GM03348 (cell line): ENCODE results near the gene PAGR1.

Experiments
- DNase-seq: peaks from one replicate; pipeline ENCODE4 v3.0.0; 2012; ENCODE audit warnings: low spot score

Gene PAGR1

GRCh38 chr16:29837841-29838240, 21.9 kb downstream of the PAGR1 start:
- DNase-seq: no peak

GRCh38 chr16:29839822-29840221, 23.9 kb downstream of the PAGR1 start:
- DNase-seq: no peak

DNA sequence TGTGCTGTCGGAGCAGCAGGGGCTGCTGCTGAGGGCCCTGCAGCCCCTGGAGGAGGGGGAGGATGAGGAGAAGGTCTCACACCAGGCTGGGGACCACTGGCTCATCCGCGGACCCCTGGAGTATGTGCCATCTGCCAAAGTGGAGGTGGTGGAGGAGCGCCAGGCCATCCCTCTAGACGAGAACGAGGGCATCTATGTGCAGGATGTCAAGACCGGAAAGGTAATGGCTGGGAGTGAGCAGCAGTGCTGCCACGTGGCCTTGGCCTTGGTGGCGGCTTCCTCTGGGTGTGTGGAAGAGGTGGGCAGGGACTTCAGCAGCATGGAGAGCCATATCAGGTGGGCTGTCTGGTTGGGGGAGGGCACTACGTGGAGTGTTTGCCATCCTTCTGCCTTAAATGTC, 24.3 kb downstream of the PAGR1 start:
- no peak for DNase-seq

DNA sequence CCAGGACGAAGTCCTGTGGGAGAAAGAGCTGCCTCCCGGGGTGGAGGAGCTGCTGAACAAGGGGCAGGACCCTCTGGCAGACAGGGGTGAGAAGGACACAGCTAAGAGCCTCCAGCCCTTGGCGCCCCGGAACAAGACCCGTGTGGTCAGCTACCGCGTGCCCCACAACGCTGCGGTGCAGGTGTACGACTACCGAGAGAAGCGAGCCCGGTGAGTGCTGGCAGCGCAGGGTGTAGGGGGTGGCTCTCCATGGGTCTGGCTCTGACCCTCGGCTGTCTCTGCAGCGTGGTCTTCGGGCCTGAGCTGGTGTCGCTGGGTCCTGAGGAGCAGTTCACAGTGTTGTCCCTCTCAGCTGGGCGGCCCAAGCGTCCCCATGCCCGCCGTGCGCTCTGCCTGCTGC, 25.7 kb downstream of the PAGR1 start:
- no peak for DNase-seq

GRCh38 chr16:29842732-29843346, 26.9 kb downstream of the PAGR1 start:
- DNase-seq: no peak

GRCh38 chr16:29843931-29844330, 28.0 kb downstream of the PAGR1 start:
- DNase-seq: no peak

- DNase-seq: no peak
Observed at GRCh38 chr16:29844575-29845331, 28.8 kb downstream of the PAGR1 start.

DNA sequence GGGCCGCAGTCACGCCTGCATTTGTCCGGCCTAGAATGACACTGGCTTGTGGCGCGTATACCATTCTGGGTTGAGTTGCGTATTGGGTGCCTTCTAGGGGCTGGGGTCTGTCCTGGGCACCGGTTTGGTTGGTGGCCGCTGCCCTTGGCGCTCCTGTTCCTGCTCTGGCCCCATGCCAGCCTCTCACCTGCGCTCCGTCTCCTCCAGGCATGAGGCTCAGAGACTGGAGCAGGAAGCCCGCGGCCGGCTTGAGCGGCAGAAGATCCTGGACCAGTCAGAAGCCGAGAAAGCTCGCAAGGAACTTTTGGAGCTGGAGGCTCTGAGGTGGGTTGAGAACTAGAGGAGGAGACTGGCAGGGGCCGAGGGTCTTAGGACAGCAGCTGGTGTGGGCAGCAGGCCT, 29.7 kb downstream of the PAGR1 start:
- no peak for DNase-seq

- DNase-seq: peak; percentile 85
Observed at GRCh38 chr16:29848420-29849297, 32.7 kb downstream of the PAGR1 start.

GRCh38 chr16:29849505-29849904, 33.6 kb downstream of the PAGR1 start:
- no peak for DNase-seq

GRCh38 chr16:29850998-29851397, 35.0 kb downstream of the PAGR1 start:
- DNase-seq: no peak

- DNase-seq: peak; percentile 68
Observed at GRCh38 chr16:29852654-29853053, 36.7 kb downstream of the PAGR1 start.

GRCh38 chr16:29854520-29855100, 38.7 kb downstream of the PAGR1 start:
- no peak for DNase-seq

- DNase-seq: peak; percentile 72
Observed at GRCh38 chr16:29857133-29857760, 41.3 kb downstream of the PAGR1 start.

DNA sequence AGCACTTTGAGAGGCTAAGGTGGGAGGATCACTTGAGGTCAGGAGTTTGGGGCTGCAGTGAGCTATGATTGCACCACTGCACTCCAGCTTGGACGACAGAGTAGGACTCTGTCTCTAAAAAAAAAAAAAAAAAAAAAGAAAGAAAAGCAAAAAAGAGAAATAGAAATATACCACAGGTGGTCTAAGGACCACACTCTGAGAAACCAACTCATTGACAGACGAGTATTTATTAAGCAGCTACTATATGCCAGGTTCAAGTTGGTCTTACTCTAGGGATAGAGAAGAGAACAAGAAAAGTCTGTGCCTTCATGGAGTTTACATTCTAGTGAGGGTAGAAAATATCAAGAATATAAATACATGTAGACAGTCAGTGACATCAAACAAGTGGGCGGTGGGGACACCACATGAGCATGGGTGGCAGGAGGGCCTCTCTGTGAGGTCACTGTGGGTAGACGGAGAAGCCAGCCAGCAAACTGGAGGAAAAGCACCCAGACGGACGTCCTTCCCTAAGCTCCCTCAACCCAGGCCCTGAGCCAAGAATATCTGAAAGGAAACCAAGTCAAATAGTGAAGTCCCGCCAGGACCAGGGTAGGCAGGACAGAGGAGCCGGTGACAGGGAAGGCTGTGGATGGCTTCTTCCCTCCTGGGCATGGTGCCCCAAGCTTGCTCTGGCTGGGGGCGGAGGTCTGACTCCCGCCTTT, 42.3 kb downstream of the PAGR1 start:
- no peak for DNase-seq

- no peak for DNase-seq
Observed at GRCh38 chr16:29858974-29859373, 43.0 kb downstream of the PAGR1 start.

GRCh38 chr16:29860218-29860617, 44.3 kb downstream of the PAGR1 start:
- no peak for DNase-seq

DNA sequence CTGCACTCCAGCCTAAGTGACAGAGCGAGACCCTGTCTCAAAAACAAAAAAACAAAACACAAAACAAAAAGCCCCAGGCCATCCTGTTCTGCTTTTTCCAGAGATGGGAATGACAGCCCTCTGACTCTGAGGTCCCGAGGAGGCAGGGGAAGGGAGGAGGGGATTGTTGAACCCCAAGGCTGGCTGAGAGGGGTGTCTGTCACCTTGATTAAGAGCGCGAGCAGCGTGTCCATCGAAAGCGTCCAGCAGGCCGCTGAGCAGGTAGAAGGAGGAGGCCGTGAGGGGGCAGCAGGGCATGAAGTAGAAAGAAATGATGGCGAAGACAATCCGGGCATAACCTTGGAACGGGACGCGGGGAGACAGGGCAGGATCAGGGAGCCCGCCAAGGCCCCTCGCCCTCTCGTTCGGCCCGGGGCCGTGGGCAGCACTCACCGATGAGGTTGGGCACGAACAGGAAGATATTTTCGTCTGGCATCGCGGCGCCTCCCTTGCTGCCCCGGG, 46.5 kb downstream of the PAGR1 start:
- peak; percentile 43 for DNase-seq

DNA sequence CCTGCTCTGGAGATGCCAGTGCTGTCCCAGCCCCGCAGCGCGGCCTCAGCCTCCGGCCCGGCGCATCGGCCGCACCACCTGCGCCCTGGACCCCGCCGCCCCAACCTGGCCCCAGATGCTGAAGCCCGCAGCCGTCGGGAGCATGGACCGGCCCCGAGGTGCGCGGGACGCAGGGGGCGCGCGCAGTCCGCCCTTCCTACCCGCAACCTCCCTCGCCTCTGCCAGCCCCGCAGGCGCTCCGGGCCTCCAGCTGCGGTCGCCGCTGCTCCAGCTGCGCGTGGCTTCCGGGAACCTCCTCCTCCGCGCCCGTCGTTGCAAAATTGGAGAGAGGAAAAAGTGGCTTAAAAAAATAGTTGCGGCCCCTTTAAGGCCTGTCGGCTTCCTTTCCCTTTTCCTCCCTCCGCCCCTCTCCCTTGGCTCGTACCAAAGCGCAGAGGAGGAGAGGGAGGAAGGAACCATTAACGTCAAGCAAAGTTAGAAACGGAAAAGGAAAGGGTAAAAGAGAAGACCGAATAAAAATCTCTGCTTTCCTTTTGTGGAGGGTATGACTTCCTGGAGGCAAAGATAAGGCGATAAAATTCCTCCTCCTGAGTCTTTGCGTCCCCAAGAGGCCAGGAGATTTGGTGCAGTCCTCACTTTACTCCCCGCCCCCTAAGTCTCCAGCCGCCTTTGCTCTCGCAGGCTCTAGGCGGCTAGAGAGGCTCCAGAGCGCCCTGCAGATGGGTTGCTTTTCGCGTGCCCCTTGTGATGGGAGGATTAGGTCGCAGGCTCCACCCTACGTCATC, 47.1 kb downstream of the PAGR1 start, which contains the start of gene CDIPT:
Gene CDIPT (minus strand): TSS at position 343 of the 785 bp plus-strand sequence. CDS start 369 bp downstream, outside the sequence.
- DNase-seq: peak; percentile 97

- DNase-seq: no peak
Observed at GRCh38 chr16:29863669-29863984, 47.7 kb downstream of the PAGR1 start.
